GM19452 (cell line): Measurements from ENCODE around the gene CHRM5.
A peak's percentile ranks its signal among the peaks of the same experiment; 100 is the strongest.
"Not testable (repeated sequence)": the region's sequence is repeated elsewhere in the genome, so short reads cannot be mapped to it uniquely, and the experiment has no call there.

Experiments used
- ATAC-seq: cut with Tn5 transposase; IDR thresholded peaks from one replicate; pipeline ENCODE4 v1.9.1; 2021; ENCODE audit not compliant: unreplicated experiment

CHRM5 gene

GRCh38 chr15:34038871-34039789, 70.8 kb downstream of the CHRM5 start, which contains the start of gene AVEN:
TSS of gene AVEN (minus strand) at chr15:34039204. CDS start at chr15:34039046, 158 bp downstream.
- ATAC-seq, result peak; percentile 52

- ATAC-seq, result no peak
Measured at GRCh38 chr15:34039790-34040113, 71.5 kb downstream of the CHRM5 start.

GRCh38 chr15:34043391-34043790, 75.1 kb downstream of the CHRM5 start:
- no peak for ATAC-seq

- ATAC-seq, result no peak
Measured at GRCh38 chr15:34043813-34044212, 75.5 kb downstream of the CHRM5 start.

- no peak for ATAC-seq
Measured at GRCh38 chr15:34046471-34047145, 78.3 kb downstream of the CHRM5 start.

- no peak for ATAC-seq
Measured at GRCh38 chr15:34047893-34048775, 79.8 kb downstream of the CHRM5 start.

- ATAC-seq, result no peak
Measured at GRCh38 chr15:34049112-34049511, 80.8 kb downstream of the CHRM5 start.

- ATAC-seq, result not testable (repeated sequence)
Measured at GRCh38 chr15:34050385-34050784, 82.1 kb downstream of the CHRM5 start.

- ATAC-seq, result no peak
Measured at GRCh38 chr15:34054081-34054707, 85.9 kb downstream of the CHRM5 start.

- ATAC-seq, result no peak
Measured at GRCh38 chr15:34055868-34056595, 87.7 kb downstream of the CHRM5 start.

- no peak for ATAC-seq
Measured at GRCh38 chr15:34056911-34057310, 88.6 kb downstream of the CHRM5 start.

GRCh38 chr15:34059476-34059875, 91.2 kb downstream of the CHRM5 start:
- no peak for ATAC-seq

GRCh38 chr15:34059946-34060345, 91.6 kb downstream of the CHRM5 start:
- no peak for ATAC-seq

- no peak for ATAC-seq
Measured at GRCh38 chr15:34064438-34064837, 96.1 kb downstream of the CHRM5 start.

- no peak for ATAC-seq
Measured at GRCh38 chr15:34065261-34065660, 97.0 kb downstream of the CHRM5 start.

- no peak for ATAC-seq
Measured at GRCh38 chr15:34065941-34066340, 97.6 kb downstream of the CHRM5 start.

GRCh38 chr15:34070003-34070402, 101.7 kb downstream of the CHRM5 start:
- ATAC-seq, result no peak

- ATAC-seq, result no peak
Measured at GRCh38 chr15:34076785-34077184, 108.5 kb downstream of the CHRM5 start.

GRCh38 chr15:34078900-34079299, 110.6 kb downstream of the CHRM5 start:
- ATAC-seq, result no peak

GRCh38 chr15:34079904-34080303, 111.6 kb downstream of the CHRM5 start:
- no peak for ATAC-seq
